GM10266 (cell line): ENCODE results near the gene CHRND.

Experiments
- DNase-seq: peaks from one replicate; pipeline ENCODE4 v3.0.0; 2012; ENCODE audit errors: extremely low spot score
- TF ChIP-seq, protein P1 (sequence below): IDR thresholded peaks from 2 replicates; pipeline ENCODE4 v1.5.1; 2012; ENCODE audit warnings: mild to moderate bottlenecking, low read depth; ENCODE audit not compliant: control insufficient read depth, insufficient read depth; ENCODE audit errors: missing control alignments

Gene CHRND

GRCh38 chr2:232543491-232543890 lies 17.5 kb downstream of the CHRND start:
- TF ChIP-seq, protein P1, sequence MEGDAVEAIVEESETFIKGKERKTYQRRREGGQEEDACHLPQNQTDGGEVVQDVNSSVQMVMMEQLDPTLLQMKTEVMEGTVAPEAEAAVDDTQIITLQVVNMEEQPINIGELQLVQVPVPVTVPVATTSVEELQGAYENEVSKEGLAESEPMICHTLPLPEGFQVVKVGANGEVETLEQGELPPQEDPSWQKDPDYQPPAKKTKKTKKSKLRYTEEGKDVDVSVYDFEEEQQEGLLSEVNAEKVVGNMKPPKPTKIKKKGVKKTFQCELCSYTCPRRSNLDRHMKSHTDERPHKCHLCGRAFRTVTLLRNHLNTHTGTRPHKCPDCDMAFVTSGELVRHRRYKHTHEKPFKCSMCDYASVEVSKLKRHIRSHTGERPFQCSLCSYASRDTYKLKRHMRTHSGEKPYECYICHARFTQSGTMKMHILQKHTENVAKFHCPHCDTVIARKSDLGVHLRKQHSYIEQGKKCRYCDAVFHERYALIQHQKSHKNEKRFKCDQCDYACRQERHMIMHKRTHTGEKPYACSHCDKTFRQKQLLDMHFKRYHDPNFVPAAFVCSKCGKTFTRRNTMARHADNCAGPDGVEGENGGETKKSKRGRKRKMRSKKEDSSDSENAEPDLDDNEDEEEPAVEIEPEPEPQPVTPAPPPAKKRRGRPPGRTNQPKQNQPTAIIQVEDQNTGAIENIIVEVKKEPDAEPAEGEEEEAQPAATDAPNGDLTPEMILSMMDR: no peak
- no peak for DNase-seq

DNA sequence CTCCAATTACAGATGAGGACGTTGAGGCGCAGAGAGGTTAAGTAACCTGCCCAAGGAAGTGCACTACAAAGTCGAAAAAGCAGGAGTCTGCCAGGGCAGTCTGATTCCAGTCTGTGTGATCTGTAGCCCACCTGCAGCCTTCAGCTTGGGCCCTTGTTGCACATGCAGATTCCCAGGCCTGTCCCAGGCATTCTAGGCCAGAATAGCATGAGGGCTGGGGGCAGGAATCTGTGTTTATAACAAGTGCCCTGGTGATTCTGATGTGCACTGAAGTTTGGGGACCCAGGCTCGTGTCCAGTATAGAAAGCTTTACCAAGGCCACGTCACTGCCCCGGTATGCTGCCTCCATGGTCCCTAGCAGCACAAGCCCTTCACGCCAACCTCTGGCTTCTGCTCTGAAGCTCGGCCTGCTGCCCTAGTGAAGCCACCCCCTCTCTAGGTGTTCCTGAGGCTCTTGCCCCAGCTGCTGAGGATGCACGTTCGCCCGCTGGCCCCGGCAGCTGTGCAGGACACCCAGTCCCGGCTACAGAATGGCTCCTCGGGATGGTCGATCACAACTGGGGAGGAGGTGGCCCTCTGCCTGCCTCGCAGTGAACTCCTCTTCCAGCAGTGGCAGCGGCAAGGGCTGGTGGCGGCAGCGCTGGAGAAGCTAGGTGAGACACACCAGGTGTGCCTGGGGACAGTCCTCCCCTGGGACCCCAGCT lies 18.1 kb downstream of the CHRND start:
- no peak for DNase-seq
- TF ChIP-seq, protein P1: no peak

- no peak for DNase-seq
- TF ChIP-seq, protein P1: no peak
Observed at GRCh38 chr2:232544674-232545073, 18.7 kb downstream of the CHRND start.

GRCh38 chr2:232545511-232546375 lies 19.8 kb downstream of the CHRND start:
- TF ChIP-seq, protein P1: no peak
- DNase-seq: no peak

GRCh38 chr2:232547991-232548390 lies 22.0 kb downstream of the CHRND start:
- DNase-seq: no peak
- TF ChIP-seq, protein P1: no peak

DNA sequence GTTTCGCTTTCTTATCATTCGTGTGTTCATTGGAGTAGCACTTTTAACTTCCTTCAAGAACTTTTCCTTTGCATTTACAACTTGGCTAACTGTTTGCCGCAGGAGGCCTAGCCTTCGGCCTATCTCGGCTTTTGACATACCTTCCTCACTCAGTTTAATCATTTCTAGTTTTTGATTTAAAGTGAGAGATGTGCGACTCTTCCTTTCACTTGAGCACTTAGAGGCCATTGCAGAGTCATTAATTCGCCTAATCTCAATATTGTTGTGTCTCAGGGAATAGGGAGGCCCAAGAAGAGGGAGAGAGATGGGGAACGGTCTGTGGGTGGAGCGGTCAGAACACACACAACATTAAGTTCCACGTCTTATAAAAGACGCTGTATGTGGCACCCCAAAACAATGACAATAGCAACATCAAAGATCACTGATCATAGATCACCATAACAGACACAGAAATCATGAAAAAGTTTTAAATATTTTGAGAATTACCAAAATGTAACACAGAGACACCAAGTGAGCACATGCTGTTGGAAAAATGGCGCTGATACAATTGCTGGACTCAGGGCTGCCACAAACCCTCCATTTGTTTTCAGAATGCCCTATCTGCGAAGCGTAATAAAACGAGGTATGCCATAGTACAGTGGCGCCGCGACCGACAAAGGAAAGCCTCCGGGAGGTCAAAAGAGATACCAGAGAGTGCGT lies 23.8 kb downstream of the CHRND start:
- DNase-seq: no peak
- TF ChIP-seq, protein P1: no peak
